22Rv1 (cell line): ENCODE results near the gene NUDC.

Experiments used
- H3K27ac ChIP-seq: fragments of 450-650 bp; 2 replicates; pipeline ENCODE4 v1.5.1; 2017
- ZFX ChIP-seq: fragments of 450-650 bp; IDR thresholded peaks from 2 replicates; pipeline ENCODE4 v1.6.1; 2017; ENCODE audit warnings: antibody characterized with exemption, borderline replicate concordance
- TF ChIP-seq, protein P1 (sequence below): fragments of 450-650 bp; IDR thresholded peaks from 2 replicates; pipeline ENCODE4 v1.5.1; 2017; ENCODE audit warnings: mild to moderate bottlenecking

Gene NUDC

GRCh38 chr1:26951821-26952497 is 30.4 kb downstream of the NUDC start:
- H3K27ac ChIP-seq: no peak overlapping the region
- no peak for TF ChIP-seq ZFX
- TF ChIP-seq, protein P1, sequence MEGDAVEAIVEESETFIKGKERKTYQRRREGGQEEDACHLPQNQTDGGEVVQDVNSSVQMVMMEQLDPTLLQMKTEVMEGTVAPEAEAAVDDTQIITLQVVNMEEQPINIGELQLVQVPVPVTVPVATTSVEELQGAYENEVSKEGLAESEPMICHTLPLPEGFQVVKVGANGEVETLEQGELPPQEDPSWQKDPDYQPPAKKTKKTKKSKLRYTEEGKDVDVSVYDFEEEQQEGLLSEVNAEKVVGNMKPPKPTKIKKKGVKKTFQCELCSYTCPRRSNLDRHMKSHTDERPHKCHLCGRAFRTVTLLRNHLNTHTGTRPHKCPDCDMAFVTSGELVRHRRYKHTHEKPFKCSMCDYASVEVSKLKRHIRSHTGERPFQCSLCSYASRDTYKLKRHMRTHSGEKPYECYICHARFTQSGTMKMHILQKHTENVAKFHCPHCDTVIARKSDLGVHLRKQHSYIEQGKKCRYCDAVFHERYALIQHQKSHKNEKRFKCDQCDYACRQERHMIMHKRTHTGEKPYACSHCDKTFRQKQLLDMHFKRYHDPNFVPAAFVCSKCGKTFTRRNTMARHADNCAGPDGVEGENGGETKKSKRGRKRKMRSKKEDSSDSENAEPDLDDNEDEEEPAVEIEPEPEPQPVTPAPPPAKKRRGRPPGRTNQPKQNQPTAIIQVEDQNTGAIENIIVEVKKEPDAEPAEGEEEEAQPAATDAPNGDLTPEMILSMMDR: no peak

GRCh38 chr1:26953374-26953773 is 31.8 kb downstream of the NUDC start:
- TF ChIP-seq, protein P1: no peak
- TF ChIP-seq ZFX: no peak
- no peak overlapping the region for H3K27ac ChIP-seq

DNA sequence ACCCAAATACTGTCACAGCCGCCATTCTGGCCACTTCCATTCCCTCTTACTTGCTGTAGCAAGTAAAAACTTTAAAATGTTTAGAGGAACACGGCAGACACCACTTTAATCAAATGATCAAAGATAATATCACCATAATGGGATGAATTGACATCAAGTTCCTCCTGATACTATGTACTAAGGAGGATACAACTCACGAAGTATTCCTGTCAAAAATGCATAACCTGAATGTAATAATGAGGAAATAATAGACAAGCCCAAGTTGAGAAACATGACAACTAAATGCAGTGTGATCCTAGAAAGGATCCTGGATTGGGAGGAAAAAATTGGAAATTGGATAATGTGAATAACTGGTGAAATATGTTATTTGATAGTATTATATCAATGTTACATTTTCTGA is 34.8 kb downstream of the NUDC start:
- TF ChIP-seq ZFX: no peak
- TF ChIP-seq, protein P1: no peak
- no peak overlapping the region for H3K27ac ChIP-seq

- TF ChIP-seq, protein P1: no peak
- TF ChIP-seq ZFX: no peak
- no peak overlapping the region for H3K27ac ChIP-seq
Measured at GRCh38 chr1:26957306-26957705, 35.8 kb downstream of the NUDC start.

DNA sequence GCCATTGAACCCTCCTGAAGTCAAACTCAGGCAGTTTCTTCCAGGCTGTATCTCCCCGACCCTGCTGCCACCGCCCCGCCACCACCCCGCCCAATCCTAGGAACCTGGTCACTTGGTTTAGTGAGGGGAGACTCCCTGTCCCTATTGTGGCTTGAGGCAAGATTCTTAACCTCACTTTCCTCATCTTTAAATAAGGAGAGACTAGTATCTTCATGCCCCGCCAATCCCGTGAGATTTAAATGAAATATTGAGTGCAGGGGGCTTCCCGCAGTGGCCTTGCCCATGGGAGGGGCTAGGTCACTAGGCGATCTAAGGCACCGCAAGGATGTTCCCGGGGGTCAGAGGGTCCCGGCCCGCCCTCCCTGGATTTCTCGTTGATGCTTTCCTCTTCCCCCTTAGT is 37.7 kb downstream of the NUDC start:
- TF ChIP-seq, protein P1: no peak
- no peak for TF ChIP-seq ZFX
- H3K27ac ChIP-seq: peak overlapping the region; percentile 67

GRCh38 chr1:26959722-26960624 is 38.4 kb downstream of the NUDC start, which contains the start of gene KDF1:
KDF1 (minus strand) TSS chr1:26960468; CDS start chr1:26952380, 8,088 bp downstream.
- peak within 1 kb of the TSS; percentile 67 for H3K27ac ChIP-seq
- TF ChIP-seq, protein P1: peak; percentile 37
- TF ChIP-seq ZFX: no peak

- TF ChIP-seq, protein P1: no peak; the same call in 1 of the 2 replicates
- no peak for TF ChIP-seq ZFX
- H3K27ac ChIP-seq: peak overlapping the region; percentile 67
Measured at GRCh38 chr1:26960625-26960966, 39.1 kb downstream of the NUDC start.
